Osteoblast (primary cell): ENCODE results near the gene TTC7B. TPM values are rescaled to one million over a fixed set of nuclear protein-coding genes. Genes with fewer than 3 reads are reported as not detected.
"Not testable (repeated sequence)": the region's sequence is repeated elsewhere in the genome, so short reads cannot be mapped to it uniquely, and the experiment has no call there.

ENCODE experiments used
- DNase-seq: peaks from one replicate; pipeline ENCODE4 v3.0.0; 2011; ENCODE audit warnings: low spot score, mixed read lengths; ENCODE audit not compliant: insufficient read length; ENCODE audit errors: missing footprints
- H2AFZ ChIP-seq: 2 replicates; pipeline ENCODE4 v1.6.0; 2011; ENCODE audit warnings: mild to moderate bottlenecking, low read length
- H3K27ac ChIP-seq: 2 replicates; pipeline ENCODE4 v1.5.1; 2011; ENCODE audit warnings: mild to moderate bottlenecking, low read depth, low read length, moderate library complexity
- H3K27me3 ChIP-seq: 2 replicates; pipeline ENCODE4 v1.6.0; 2012; ENCODE audit warnings: mild to moderate bottlenecking, control low read depth, inconsistent platforms, low read length, moderate library complexity; ENCODE audit not compliant: insufficient read depth
- H3K36me3 ChIP-seq: 2 replicates; pipeline ENCODE4 v1.5.1; 2011; ENCODE audit warnings: mild to moderate bottlenecking, low read length, control low read depth, moderate library complexity; ENCODE audit not compliant: insufficient read depth
- H3K4me1 ChIP-seq: 2 replicates; pipeline ENCODE4 v1.5.1; 2011; ENCODE audit warnings: mild to moderate bottlenecking, low read length, control low read depth, moderate library complexity; ENCODE audit not compliant: insufficient read depth
- H3K4me2 ChIP-seq: 2 replicates; pipeline ENCODE4 v1.6.0; 2011; ENCODE audit warnings: mild to moderate bottlenecking, low read length; ENCODE audit not compliant: insufficient read depth
- H3K4me3 ChIP-seq: fragments of 200-600 bp; sonication (generic); 3 replicates; pipeline ENCODE4 v1.5.1; 2012; ENCODE audit warnings: mild to moderate bottlenecking, low read length, inconsistent platforms; ENCODE audit not compliant: insufficient read depth
- H3K79me2 ChIP-seq: 2 replicates; pipeline ENCODE4 v1.6.0; 2012; ENCODE audit warnings: mild to moderate bottlenecking, low read length, control low read depth, inconsistent platforms; ENCODE audit not compliant: insufficient read depth
- H3K9me3 ChIP-seq: 2 replicates; pipeline ENCODE4 v1.5.1; 2011; ENCODE audit warnings: low read depth, low read length, control low read depth
- H4K20me1 ChIP-seq: 2 replicates; pipeline ENCODE4 v1.6.0; 2012; ENCODE audit warnings: mild to moderate bottlenecking, low read length, control low read depth; ENCODE audit not compliant: insufficient read depth
- CTCF ChIP-seq: IDR thresholded peaks from 2 replicates; pipeline ENCODE4 v1.5.1; 2011; ENCODE audit warnings: mild to moderate bottlenecking, low read depth, low read length, moderate library complexity; ENCODE audit errors: extremely low read depth
- total RNA-seq: library from RNA; depleted of rRNA; stranded (reverse); fragments of >200 nt; gene quantifications from 2 replicates; pipeline ENCODE4 v1.2.3, GENCODE V29; 2012

TTC7B gene
- total RNA-seq, 1 donor = 14.5 TPM

GRCh38 chr14:90828642-90829487 is 12.6 kb upstream of the TTC7B start:
- Histone ChIP-seq H2AFZ (peak overlapping the region; percentile 82), H3K4me1 (peaks cover 13% of the 10 kb centered on the region), H3K9me3 (no peaks in the 10 kb centered on the region), H3K79me2 (no peaks in the 10 kb centered on the region), H3K27me3 (no peaks in the 10 kb centered on the region), H3K27ac (peak overlapping the region; percentile 3), H3K4me3 (peak overlapping the region; percentile 64), H3K4me2 (peak overlapping the region; percentile 82), H3K36me3 (no peaks in the 10 kb centered on the region), H4K20me1 (no peaks in the 10 kb centered on the region)
- peak; percentile 85 for DNase-seq
- no peak for TF ChIP-seq CTCF

DNA sequence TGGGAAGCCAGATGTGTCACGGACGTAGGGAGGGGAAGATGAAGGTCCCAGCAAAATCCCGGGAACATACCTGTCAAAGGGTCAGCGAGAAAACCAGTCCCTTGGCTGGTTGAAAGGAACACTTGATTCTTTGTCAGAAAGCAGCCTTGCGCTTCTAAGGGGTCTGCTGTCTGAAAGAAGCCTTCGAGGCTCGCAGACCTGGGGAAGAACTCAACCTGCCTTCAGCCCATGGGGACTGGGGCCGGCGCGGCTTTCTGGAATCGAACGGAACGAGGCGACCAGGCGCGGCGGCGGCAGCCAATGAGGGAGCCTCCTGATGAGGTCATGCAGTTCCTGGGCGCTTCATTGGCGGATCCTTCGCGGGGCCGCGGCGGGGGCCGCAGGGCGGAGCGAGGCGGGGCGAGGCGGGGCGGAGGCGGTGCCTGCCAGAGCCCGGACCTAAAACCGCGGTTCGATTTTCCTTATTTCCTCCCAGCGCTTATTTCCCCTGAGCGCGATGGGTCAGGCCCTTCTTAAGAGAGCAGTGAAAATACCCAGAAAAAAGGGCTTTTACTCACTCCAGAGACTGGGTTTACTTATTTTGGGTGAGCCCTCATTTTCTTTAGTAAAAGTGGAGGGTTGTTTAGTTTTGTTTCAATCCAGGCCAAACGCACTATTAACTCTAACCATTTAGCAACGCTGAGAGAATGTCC is 11.8 kb upstream of the TTC7B start:
- peak overlapping the region; percentile 82 for H3K4me2 ChIP-seq
- peak; percentile 99 for DNase-seq
- H3K79me2 ChIP-seq = no peaks in the 10 kb centered on the region
- H2AFZ ChIP-seq = peak overlapping the region; percentile 97
- no peaks in the 10 kb centered on the region for H3K27me3 ChIP-seq
- peak overlapping the region; percentile 64 for H3K4me3 ChIP-seq
- no peaks in the 10 kb centered on the region for H3K36me3 ChIP-seq
- no peaks in the 10 kb centered on the region for H3K9me3 ChIP-seq
- H4K20me1 ChIP-seq = no peaks in the 10 kb centered on the region
- peaks cover 13% of the 10 kb centered on the region for H3K4me1 ChIP-seq
- H3K27ac ChIP-seq = peak overlapping the region; percentile 3
- no peak for TF ChIP-seq CTCF

DNA sequence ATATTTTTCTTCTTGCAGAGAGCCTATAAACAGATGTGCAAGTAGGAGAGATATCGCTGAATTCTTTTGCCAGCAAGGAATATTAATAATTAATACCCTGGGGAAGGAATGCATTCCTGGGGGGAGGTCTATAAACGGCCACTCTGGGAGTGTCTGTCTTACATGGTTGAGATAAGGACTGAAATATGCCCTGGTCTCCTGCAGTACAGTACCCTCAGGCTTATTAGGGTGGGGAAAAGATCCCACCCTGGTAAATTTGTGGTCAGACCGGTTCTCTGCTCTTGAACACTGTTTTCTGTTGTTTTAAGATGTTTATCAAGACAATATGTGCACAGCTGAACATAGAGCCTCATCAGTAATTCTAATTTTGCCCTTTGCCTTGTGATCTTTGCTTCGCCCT is 7.3 kb upstream of the TTC7B start:
- not testable (repeated sequence) for H3K4me3 ChIP-seq, DNase-seq

DNA sequence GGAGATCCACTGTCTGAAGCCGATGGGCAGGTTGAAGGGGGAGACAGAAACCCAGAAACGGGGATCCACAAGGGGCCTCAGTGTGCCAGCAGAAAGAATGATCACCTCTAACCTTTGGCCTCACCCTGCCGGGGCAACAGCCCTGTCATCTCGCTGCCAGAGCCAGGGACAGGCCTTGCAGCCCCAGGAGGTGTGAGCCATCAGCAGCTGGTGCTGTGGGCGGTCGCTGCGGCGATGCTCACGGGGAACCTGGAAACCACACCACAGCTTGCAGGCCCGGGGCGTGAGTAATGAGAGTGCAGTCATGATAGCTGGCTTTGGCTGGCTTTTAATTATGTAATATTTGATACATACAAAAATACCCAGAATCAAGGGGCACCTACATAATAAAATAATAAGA is 4.7 kb upstream of the TTC7B start:
- Histone ChIP-seq H3K36me3 (no peaks in the 10 kb centered on the region), H3K27ac (no peak overlapping the region), H4K20me1 (no peaks in the 10 kb centered on the region), H3K79me2 (no peaks in the 10 kb centered on the region), H2AFZ (no peak overlapping the region), H3K27me3 (peaks cover 10% of the 10 kb centered on the region), H3K4me1 (no peaks in the 10 kb centered on the region), H3K9me3 (no peaks in the 10 kb centered on the region), H3K4me2 (no peak overlapping the region), H3K4me3 (no peak overlapping the region)
- no peak for TF ChIP-seq CTCF
- DNase-seq = peak; percentile 95

More for the DNA sequence above, 7.3 kb upstream of the TTC7B start:
- not testable (repeated sequence) for H2AFZ ChIP-seq, H3K27ac ChIP-seq, H3K27me3 ChIP-seq, H3K4me2 ChIP-seq, H3K79me2 ChIP-seq, H3K4me1 ChIP-seq, H4K20me1 ChIP-seq, H3K36me3 ChIP-seq, H3K9me3 ChIP-seq
